NCI-H345 (cell line): Measurements from ENCODE around the gene SPSB1.

ENCODE experiments used
- DNase-seq: peaks from one replicate; lab custom pipeline; 2025; lab: John Stamatoyannopoulos, UW

Gene SPSB1

GRCh38 chr1:9391620-9392019, 98.9 kb downstream of the SPSB1 start:
- DNase-seq: no peak

GRCh38 chr1:9394010-9394409, 101.3 kb downstream of the SPSB1 start:
- no peak for DNase-seq

DNA sequence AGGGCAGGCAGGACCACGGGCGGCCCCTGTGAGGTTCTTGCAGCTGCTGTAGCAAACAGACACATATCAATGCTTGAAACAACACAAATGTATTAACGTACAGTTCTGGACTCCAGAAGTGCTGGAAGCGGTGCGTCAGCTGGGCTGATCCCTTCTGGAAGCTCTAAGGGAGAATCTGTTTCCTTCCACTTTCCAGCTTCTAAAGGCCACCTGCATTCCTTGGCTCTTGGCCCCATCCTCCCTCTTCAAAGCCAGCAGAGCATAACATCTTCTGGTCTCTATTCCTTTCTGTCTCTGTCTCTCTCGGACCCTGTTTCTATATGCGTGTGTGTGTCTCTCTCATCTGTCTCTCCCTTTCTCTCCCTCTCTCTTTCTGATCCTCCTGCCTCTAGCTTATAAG, 102.3 kb downstream of the SPSB1 start:
- no peak for DNase-seq

DNA sequence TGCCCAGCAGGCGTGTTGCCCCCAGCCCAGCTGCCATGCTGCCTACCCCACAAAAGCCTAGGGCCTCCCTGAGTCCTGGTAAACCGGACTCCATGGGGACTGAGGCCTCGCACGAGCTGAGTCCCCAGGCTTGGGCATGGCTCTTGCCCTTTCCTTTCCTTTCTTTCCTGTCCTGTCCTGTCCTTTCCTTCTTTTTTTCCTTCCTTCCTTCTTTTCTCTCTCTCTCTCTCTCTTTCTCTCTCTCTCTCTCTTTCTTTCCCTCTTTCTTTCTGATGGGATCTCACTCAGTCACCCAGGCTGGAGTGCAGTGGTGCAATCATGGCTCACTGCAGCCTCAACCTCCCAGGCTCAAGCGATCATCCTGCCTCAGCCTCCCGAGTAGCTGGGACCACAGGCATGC, 104.4 kb downstream of the SPSB1 start:
- no peak for DNase-seq

DNA sequence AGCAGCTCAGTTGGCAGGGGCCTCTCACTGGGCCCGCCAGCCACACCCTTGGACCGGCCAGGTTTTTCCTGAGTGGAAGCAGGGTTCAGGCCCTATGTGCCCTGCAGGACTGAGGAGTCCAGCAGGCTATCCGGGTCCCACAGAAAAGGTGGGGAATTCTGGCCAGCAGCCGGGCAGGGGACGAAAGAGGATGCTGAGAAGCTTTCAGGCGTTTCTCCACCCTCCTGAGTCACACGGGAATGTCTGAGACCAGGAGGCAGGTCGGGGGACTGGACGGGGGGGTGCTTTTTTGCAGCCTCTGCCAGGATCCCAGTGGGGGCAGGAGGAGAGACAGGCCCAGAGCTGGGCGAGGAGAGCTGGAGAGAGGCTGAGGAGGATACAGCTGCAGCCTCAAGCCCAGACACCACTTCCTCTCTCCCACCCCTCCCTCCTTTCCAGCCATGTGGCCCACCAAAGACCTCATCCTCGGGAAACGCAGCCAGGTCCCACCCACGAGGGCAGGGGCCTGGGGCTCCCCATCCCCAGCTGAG, 105.4 kb downstream of the SPSB1 start:
- DNase-seq: no peak

GRCh38 chr1:9399510-9400424, 107.1 kb downstream of the SPSB1 start:
- DNase-seq: peak; percentile 90

GRCh38 chr1:9400425-9401079, 107.9 kb downstream of the SPSB1 start:
- DNase-seq: no peak

GRCh38 chr1:9401080-9401453, 108.4 kb downstream of the SPSB1 start:
- no peak for DNase-seq

GRCh38 chr1:9402256-9402616, 109.5 kb downstream of the SPSB1 start:
- DNase-seq: no peak

DNA sequence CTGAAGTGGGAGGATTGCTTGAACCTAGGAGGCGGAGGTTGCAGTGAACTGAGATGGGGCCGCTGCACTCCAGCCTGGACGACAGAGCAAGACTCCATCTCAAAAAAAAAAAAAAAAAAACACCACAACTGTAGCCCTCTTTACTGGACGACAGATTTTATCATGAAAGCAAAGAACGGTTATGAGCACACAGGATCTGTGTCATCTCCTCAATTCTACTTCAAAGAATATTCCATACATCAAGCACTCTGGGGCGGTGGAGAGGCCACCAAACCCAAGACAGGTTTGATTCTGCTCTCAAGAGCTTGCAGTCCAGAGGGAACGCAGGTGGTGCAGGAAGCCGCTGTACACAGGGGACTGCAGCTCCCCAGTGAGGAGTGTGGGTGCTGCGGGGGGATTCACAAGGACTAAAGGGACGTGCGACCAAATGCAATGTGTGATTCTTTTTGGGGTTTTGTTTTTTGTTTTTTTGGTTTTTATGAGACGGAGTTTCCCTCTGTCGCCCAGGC, 110.1 kb downstream of the SPSB1 start:
- DNase-seq: no peak

DNA sequence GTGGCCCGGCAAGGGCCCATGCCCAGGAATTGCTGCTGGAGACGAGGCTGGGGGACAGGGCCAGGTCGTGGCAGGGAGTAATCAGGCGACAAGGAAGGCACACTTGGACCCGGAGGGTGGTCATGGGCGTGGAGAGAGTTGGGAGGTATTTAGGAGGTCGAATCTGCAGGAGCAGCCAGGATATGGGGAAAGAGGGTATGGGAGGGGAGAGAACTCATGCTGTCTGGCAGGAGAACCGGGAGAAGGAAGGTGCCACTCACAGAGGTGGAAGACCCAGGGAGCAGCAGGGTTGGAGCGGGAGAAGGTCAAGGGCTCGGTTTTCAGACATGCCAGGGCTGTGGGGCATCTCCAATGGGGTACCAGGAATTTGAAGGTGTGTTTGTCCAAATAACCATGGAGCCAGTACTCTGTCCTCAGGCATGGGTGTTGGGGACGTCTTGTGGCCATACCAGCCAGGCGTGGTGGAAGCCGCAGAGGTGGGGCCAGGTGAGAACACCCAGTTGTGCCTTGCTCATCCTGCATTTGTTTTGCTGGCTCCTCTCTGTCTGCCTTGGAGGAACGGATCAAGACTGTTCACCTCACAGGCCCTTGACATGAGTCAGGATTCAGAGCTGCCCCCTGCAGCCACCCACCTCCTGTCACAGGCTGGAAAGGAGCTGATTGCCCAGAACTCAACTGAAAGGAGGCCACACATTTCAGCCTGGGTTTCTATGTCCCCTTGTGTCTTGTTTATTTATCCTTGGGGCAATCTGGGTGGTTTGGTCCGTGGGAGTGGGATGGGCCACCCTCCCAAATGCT, 111.6 kb downstream of the SPSB1 start:
- no peak for DNase-seq

GRCh38 chr1:9406111-9406510, 113.4 kb downstream of the SPSB1 start:
- DNase-seq: peak; percentile 55

DNA sequence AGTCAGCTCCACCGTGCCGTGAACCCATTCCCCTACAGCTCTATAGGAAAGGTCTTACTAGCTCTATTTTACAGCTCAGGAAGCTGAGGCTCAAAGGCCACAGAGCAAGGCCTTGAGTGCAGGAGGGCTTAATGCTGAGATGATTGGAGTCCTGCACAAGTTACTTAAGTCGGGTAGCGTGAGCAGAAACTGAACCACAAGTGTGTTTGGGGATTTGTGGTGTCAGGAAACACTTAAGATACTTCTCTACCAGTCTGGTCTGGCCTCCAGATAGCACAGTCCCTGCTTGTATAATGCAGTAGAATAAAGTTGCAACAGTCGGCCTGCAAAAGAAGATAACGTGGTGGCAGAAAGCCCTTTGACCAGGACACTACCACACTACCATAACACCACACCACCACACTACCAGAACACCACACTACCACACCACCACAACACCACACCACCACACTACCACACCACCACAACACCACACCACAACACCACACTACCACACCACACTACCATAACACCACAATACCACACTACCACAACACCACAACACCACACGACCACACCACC, 118.1 kb downstream of the SPSB1 start:
- DNase-seq: no peak

- no peak for DNase-seq
Observed at GRCh38 chr1:9413071-9413876, 120.6 kb downstream of the SPSB1 start.

- DNase-seq: no peak
Observed at GRCh38 chr1:9413877-9414213, 121.2 kb downstream of the SPSB1 start.

DNA sequence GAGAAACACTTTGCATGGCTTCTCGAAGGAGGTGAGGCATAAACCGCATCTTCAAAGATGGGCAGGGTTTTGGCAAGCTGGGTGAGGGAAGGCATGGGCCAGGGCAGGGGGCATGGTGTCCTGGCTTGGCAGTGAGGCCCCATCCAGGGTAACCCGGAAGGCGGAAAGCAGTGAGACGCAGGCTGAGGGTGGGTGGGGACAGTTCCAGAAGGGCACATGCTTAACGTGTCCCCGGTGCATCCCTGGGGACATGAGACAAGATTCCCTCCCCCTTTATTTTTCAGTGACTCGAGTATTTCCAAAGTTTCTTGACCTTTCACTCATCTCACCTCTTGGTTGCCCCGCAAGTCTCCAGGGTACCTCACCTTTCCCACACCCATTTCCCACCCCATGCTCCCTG, 123.8 kb downstream of the SPSB1 start:
- DNase-seq: no peak

GRCh38 chr1:9416918-9417500, 124.3 kb downstream of the SPSB1 start:
- DNase-seq: no peak

DNA sequence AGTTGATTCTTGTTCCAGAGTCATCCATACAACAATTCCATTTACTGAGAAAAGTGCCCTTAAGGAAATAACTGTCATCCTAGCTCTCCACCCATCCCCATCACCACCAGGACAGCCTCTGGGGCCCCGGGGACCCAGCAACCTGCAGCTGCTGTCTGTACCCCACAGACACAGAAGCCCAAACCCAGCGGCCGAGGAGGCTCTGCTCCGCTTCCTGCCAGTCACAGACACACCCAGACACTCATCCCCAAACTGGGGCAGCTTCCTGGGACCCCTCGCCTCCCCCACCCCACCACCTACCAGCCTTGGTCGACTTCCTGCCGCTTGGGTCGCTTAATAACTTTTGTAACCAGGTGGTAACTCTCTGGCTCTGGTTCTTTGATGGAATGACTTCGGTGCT, 125.0 kb downstream of the SPSB1 start:
- DNase-seq: no peak

DNA sequence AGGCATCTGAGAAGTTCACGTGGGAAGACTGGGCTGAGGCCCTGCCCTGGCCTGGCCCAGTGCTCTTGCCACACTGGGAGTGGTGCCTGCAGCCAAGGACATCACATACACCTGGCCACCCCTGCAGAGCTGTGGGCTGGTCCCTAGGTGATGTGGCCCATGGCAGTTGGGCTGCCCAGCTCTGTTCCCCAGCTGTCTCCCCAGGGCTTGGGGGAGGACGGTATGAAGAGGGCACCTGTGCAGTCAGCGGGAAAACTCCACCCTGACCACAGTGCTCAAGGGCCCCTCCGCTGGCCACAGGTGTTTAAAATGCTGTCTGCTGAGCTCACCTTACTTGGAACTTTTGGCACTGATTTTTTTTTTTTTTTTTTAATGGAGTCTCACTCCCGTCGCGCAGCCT, 126.2 kb downstream of the SPSB1 start:
- no peak for DNase-seq
